HG03432 (cell line): Measurements from ENCODE around the gene INPP5D.
"Not testable (repeated sequence)": the region's sequence is repeated elsewhere in the genome, so short reads cannot be mapped to it uniquely, and the experiment has no call there.

Source experiments
- ATAC-seq: cut with Tn5 transposase; IDR thresholded peaks from one replicate; pipeline ENCODE4 v1.9.1; 2021; ENCODE audit warnings: mild to moderate bottlenecking, moderate library complexity; ENCODE audit not compliant: unreplicated experiment

INPP5D gene

GRCh38 chr2:233112776-233113452 lies 52.8 kb downstream of the INPP5D start:
- no peak for ATAC-seq

- no peak for ATAC-seq
Observed at GRCh38 chr2:233114421-233114861, 54.3 kb downstream of the INPP5D start.

- no peak for ATAC-seq
Observed at GRCh38 chr2:233115121-233115520, 55.0 kb downstream of the INPP5D start.

GRCh38 chr2:233115741-233116140 lies 55.6 kb downstream of the INPP5D start:
- ATAC-seq: no peak

- ATAC-seq: no peak
Observed at GRCh38 chr2:233116946-233117345, 56.8 kb downstream of the INPP5D start.

- no peak for ATAC-seq
Observed at GRCh38 chr2:233117351-233117750, 57.2 kb downstream of the INPP5D start.

- ATAC-seq: no peak
Observed at GRCh38 chr2:233117811-233118647, 57.9 kb downstream of the INPP5D start.

GRCh38 chr2:233118648-233119000 lies 58.5 kb downstream of the INPP5D start:
- ATAC-seq: no peak

GRCh38 chr2:233119123-233119522 lies 59.0 kb downstream of the INPP5D start:
- no peak for ATAC-seq

- no peak for ATAC-seq
Observed at GRCh38 chr2:233119806-233120205, 59.7 kb downstream of the INPP5D start.

GRCh38 chr2:233120459-233120858 lies 60.3 kb downstream of the INPP5D start:
- ATAC-seq: no peak

GRCh38 chr2:233121856-233122255 lies 61.7 kb downstream of the INPP5D start:
- no peak for ATAC-seq

- ATAC-seq: no peak
Observed at GRCh38 chr2:233122541-233122940, 62.4 kb downstream of the INPP5D start.

- not testable (repeated sequence) for ATAC-seq
Observed at GRCh38 chr2:233123576-233123975, 63.4 kb downstream of the INPP5D start.

- peak; percentile 89 for ATAC-seq
Observed at GRCh38 chr2:233124421-233125080, 64.4 kb downstream of the INPP5D start.

- ATAC-seq: no peak
Observed at GRCh38 chr2:233125455-233126065, 65.4 kb downstream of the INPP5D start.

GRCh38 chr2:233129351-233129978 lies 69.3 kb downstream of the INPP5D start:
- no peak for ATAC-seq

- no peak for ATAC-seq
Observed at GRCh38 chr2:233130024-233130423, 69.9 kb downstream of the INPP5D start.

- ATAC-seq: no peak
Observed at GRCh38 chr2:233130481-233131020, 70.4 kb downstream of the INPP5D start.

- ATAC-seq: no peak
Observed at GRCh38 chr2:233131936-233132720, 72.0 kb downstream of the INPP5D start.
